OCI-LY7 (cell line): ENCODE measurements around the gene CCDC3. TPM values are rescaled to one million over a fixed set of nuclear protein-coding genes. Genes with fewer than 3 reads are reported as not detected.
A peak's percentile ranks its signal among the peaks of the same experiment; 100 is the strongest.

Source experiments
- BruUV-seq: library from RNA; stranded (reverse); fragments of 400-500 nt; replicated peaks from 2 replicates; lab custom pipeline; 2021; lab: Mats Ljungman, UMichigan
- CTCF ChIA-PET: fragments of 300-600 bp; sonication (Branson Sonifier 250); formaldehyde crosslinking; loops from one replicate; lab custom pipeline; 2022; ENCODE audit warnings: antibody characterized with exemption; ENCODE audit not compliant: unreplicated experiment; lab: Charles Lee
- POLR2A ChIA-PET: fragments of 300-600 bp; sonication (Branson Sonifier 250); formaldehyde crosslinking; loops from one replicate; lab custom pipeline; 2022; ENCODE audit warnings: antibody characterized with exemption; lab: Charles Lee
- DNase-seq: peaks from one replicate; pipeline ENCODE4 v3.0.0-alpha.2; 2015; ENCODE audit warnings: low spot score
- H2AFZ ChIP-seq: fragments of 200-600 bp; sonication (generic), shearing (Covaris generic); 2 replicates; pipeline ENCODE4 v1.6.1; 2014; ENCODE audit warnings: mild to moderate bottlenecking, antibody characterized with exemption, low read length, moderate library complexity
- H3K27ac ChIP-seq: fragments of 200-600 bp; sonication (generic); 2 replicates; pipeline ENCODE4 v1.5.1; 2014; ENCODE audit warnings: mixed run types, low read depth, mild to moderate bottlenecking, moderate library complexity, low read length, inconsistent platforms; ENCODE audit not compliant: poor library complexity, severe bottlenecking
- H3K36me3 ChIP-seq: fragments of 200-600 bp; sonication (generic); 2 replicates; pipeline ENCODE4 v1.6.1; 2014; ENCODE audit warnings: mild to moderate bottlenecking, antibody characterized with exemption, low read length, moderate library complexity, mixed read lengths; ENCODE audit not compliant: insufficient read depth
- H3K4me1 ChIP-seq: fragments of 200-600 bp; sonication (generic); 2 replicates; pipeline ENCODE4 v1.5.1; 2014; ENCODE audit warnings: mild to moderate bottlenecking, low read length; ENCODE audit not compliant: insufficient read depth, poor library complexity, severe bottlenecking
- H3K4me2 ChIP-seq: fragments of 200-600 bp; sonication (generic); 2 replicates; pipeline ENCODE4 v1.6.1; 2014; ENCODE audit warnings: mild to moderate bottlenecking, low read length
- H3K4me3 ChIP-seq: fragments of 200-600 bp; sonication (generic); 2 replicates; pipeline ENCODE4 v1.5.1; 2014; ENCODE audit warnings: mild to moderate bottlenecking, low read depth, low read length; ENCODE audit not compliant: poor library complexity, severe bottlenecking
- H3K79me2 ChIP-seq: fragments of 200-600 bp; sonication (generic); 2 replicates; pipeline ENCODE4 v1.6.1; 2016; ENCODE audit warnings: low read depth, mild to moderate bottlenecking, low read length, moderate library complexity, mixed read lengths; ENCODE audit not compliant: insufficient read depth
- H3K9me2 ChIP-seq: fragments of 200-600 bp; sonication (generic); 2 replicates; pipeline ENCODE4 v1.6.1; 2016; ENCODE audit warnings: mild to moderate bottlenecking, low read length, mixed read lengths; ENCODE audit not compliant: insufficient read depth
- H3K9me3 ChIP-seq: fragments of 200-600 bp; sonication (generic); 2 replicates; pipeline ENCODE4 v1.6.1; 2014; ENCODE audit warnings: mild to moderate bottlenecking, mixed run types, low read length, mixed read lengths
- H4K20me1 ChIP-seq: fragments of 200-600 bp; sonication (generic); 2 replicates; pipeline ENCODE4 v1.6.1; 2014; ENCODE audit warnings: mild to moderate bottlenecking, antibody characterized with exemption, low read length, moderate library complexity, mixed read lengths; ENCODE audit not compliant: insufficient read depth
- CTCF ChIP-seq: fragments of 200-600 bp; sonication (generic); conservative IDR thresholded peaks from 2 replicates; pipeline ENCODE4 v1.5.1; 2014; ENCODE audit warnings: mild to moderate bottlenecking, antibody characterized with exemption, low read length, moderate library complexity, mixed read lengths
- EZH2phosphoT487 ChIP-seq: fragments of 200-600 bp; sonication (generic); IDR thresholded peaks from 2 replicates; pipeline ENCODE4 v1.6.1; 2018; ENCODE audit warnings: low read depth, borderline replicate concordance, mild to moderate bottlenecking, mixed run types, antibody characterized with exemption, low read length, moderate library complexity, mixed read lengths
- intact Hi-C: fragments of 100-400 bp; cut with micrococcal nuclease; formaldehyde crosslinking; loops from one replicate; pipeline ENCODE4 v1.10.0; 2022; ENCODE audit not compliant: unreplicated experiment
- total RNA-seq, 2 experiments: library from RNA; depleted of rRNA in 1 of 2; stranded (reverse); fragments of >200 nt in 1 of 2; shearing (Covaris generic) in 1 of 2; gene quantifications; 2 replicates each; pipeline ENCODE4 v1.2.3, GENCODE V29; 2014 to 2022

CCDC3 gene
- total RNA-seq, 2 experiments from 2014 or later, result not detected

- H4K20me1 ChIP-seq, result no peaks in the 10 kb centered on the region
- POLR2A ChIA-PET, result interaction anchor here (1.0 kb wide), 1 partner anchor 22 kb away, joined by 4 read pairs; no protein-coding TSS in a partner anchor
- H3K36me3 ChIP-seq, result no peaks in the 10 kb centered on the region
- H3K4me2 ChIP-seq, result no peak overlapping the region
- H2AFZ ChIP-seq, result no peak overlapping the region
- no peaks in the 10 kb centered on the region for H3K9me2 ChIP-seq
- intact Hi-C loops, result loop anchor here (10.0 kb wide), 1 partner anchor 637 kb away; no protein-coding TSS in a partner anchor
- no peak overlapping the region for H3K27ac ChIP-seq
- CTCF ChIA-PET, result no interaction called here
- no peaks in the 10 kb centered on the region for H3K9me3 ChIP-seq
- H3K4me1 ChIP-seq, result no peaks in the 10 kb centered on the region
- BruUV-seq, result no TSS peak
- TF ChIP-seq CTCF (peak; percentile 92), EZH2phosphoT487 (no peak)
- no peak overlapping the region for H3K4me3 ChIP-seq
- H3K79me2 ChIP-seq, result no peaks in the 10 kb centered on the region
- DNase-seq, result peak; percentile 68
These were observed 99.4 kb downstream of the CCDC3 start for GRCh38 chr10:12902135-12902572.

- BruUV-seq, result no TSS peak
- CTCF ChIA-PET, result no interaction called here
- POLR2A ChIA-PET, result no interaction called here
- H3K9me3 ChIP-seq, result no peaks in the 10 kb centered on the region
- no peaks in the 10 kb centered on the region for H3K36me3 ChIP-seq
- H3K4me1 ChIP-seq, result no peaks in the 10 kb centered on the region
- H3K4me3 ChIP-seq, result no peak overlapping the region
- no peak overlapping the region for H3K4me2 ChIP-seq
- no peak overlapping the region for H3K27ac ChIP-seq
- H2AFZ ChIP-seq, result no peak overlapping the region
- no peak for TF ChIP-seq CTCF
- TF ChIP-seq EZH2phosphoT487, result no peak
- H4K20me1 ChIP-seq, result no peaks in the 10 kb centered on the region
- DNase-seq, result no peak
- no peaks in the 10 kb centered on the region for H3K79me2 ChIP-seq
- intact Hi-C loops, result loop anchor here (5.0 kb wide), 1 partner anchor 117 kb away; no protein-coding TSS in a partner anchor
- H3K9me2 ChIP-seq, result no peaks in the 10 kb centered on the region
These were observed 102.0 kb downstream of the CCDC3 start for GRCh38 chr10:12899546-12899945.

GRCh38 chr10:12898271-12898670, 103.2 kb downstream of the CCDC3 start:
- H3K79me2 ChIP-seq, result no peaks in the 10 kb centered on the region
- no peak for TF ChIP-seq CTCF
- no peak for TF ChIP-seq EZH2phosphoT487
- H3K4me1 ChIP-seq, result no peaks in the 10 kb centered on the region
- no peaks in the 10 kb centered on the region for H3K9me2 ChIP-seq
- H2AFZ ChIP-seq, result no peak overlapping the region
- H3K4me2 ChIP-seq, result no peak overlapping the region
- no TSS peak for BruUV-seq
- intact Hi-C loops, result loop anchor here (5.0 kb wide), 1 partner anchor 116 kb away; no protein-coding TSS in a partner anchor
- no peak overlapping the region for H3K27ac ChIP-seq
- H4K20me1 ChIP-seq, result no peaks in the 10 kb centered on the region
- H3K4me3 ChIP-seq, result no peak overlapping the region
- DNase-seq, result no peak
- POLR2A ChIA-PET, result no interaction called here
- no peaks in the 10 kb centered on the region for H3K9me3 ChIP-seq
- CTCF ChIA-PET, result no interaction called here
- H3K36me3 ChIP-seq, result no peaks in the 10 kb centered on the region
